ENCODE measurements around the gene KNDC1.

DNA sequence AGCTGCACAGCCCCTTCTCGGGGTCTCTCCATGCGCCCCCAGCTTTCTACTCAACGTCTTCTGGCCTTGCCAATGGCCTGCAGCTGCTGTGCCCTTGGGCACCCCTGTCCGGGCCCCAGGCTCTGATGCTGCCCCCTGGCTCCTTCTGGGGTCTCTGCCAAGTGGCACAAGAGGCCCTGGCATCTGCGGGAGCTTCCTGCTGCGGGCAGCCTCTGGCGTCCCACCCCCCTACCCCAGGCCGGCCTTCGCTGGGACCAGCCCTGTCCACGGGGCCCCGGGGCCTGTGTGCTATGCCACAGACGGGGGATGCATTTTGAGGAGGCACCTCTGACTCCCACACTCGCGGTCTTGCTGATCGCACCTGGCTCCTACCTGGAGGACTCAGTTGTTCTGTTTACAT is 80.0 kb downstream of the KNDC1 start:
- TF ChIP-seq EZH2 (IDR thresholded peaks at IDR 0.05), result no peak
- no peak for TF ChIP-seq POLR2AphosphoS5 (IDR thresholded peaks at IDR 0.05; ENCODE audit: borderline replicate concordance, low read depth, low read length)
- TF ChIP-seq FOXP2 (optimal IDR thresholded peaks at IDR 0.05; ENCODE audit: control extremely low read depth, extremely low read length, insufficient read depth), result no peak

All from SK-N-MC (cell line).